Prostate gland (tissue), 2 donors: ENCODE data around the gene ACKR3. TPM values are rescaled to one million over a fixed set of nuclear protein-coding genes. Genes with fewer than 3 reads are reported as not detected.

Source experiments
- DNase-seq: peaks from one replicate; pipeline ENCODE4 v3.0.0-alpha.2; 2019; ENCODE audit warnings: low spot score
- H3K27ac ChIP-seq, 2 donors: fragments of 200-600 bp; sonication (generic); 2 replicates each; pipeline ENCODE4 v1.5.1; 2017 to 2019
- H3K27me3 ChIP-seq: fragments of 200-600 bp; sonication (generic); replicated peaks from 2 replicates; pipeline ENCODE4 v1.5.1; 2019; ENCODE audit not compliant: insufficient read depth
- H3K36me3 ChIP-seq, 2 donors: fragments of 200-600 bp; sonication (generic); 1 replicate in 1 of 2; 2 replicates in 1 of 2; pipeline versions ENCODE4 v1.5.1 to v1.8.1; 2017 to 2019
- H3K4me1 ChIP-seq: fragments of 200-600 bp; sonication (generic); replicated peaks from 2 replicates; pipeline ENCODE4 v1.5.1; 2019
- H3K4me3 ChIP-seq, 2 donors: fragments of 200-600 bp; sonication (generic); 2 replicates each; pipeline ENCODE4 v1.5.1; 2017 to 2019
- H3K9me3 ChIP-seq: fragments of 200-600 bp; sonication (generic); 2 replicates; pipeline ENCODE4 v1.5.1; 2017
- CTCF ChIP-seq, 4 experiments: fragments of 200-600 bp in 2 of 4; fragments of 450-650 bp in 2 of 4; sonication (generic) in 2 of 4; IDR thresholded peaks; 1 replicate in 3 of 4; 2 replicates in 1 of 4; pipeline ENCODE4 v1.5.1; 2016 to 2019; ENCODE audit warnings: antibody characterized with exemption in 4 of 4, mild to moderate bottlenecking in 2 of 4, moderate library complexity in 2 of 4
- POLR2A ChIP-seq: fragments of 450-650 bp; IDR thresholded peaks from one replicate; pipeline ENCODE4 v1.6.1; 2016; ENCODE audit warnings: antibody characterized with exemption, mild to moderate bottlenecking
- POLR2AphosphoS5 ChIP-seq: sonication (generic); formaldehyde crosslinking; IDR thresholded peaks from one replicate; pipeline ENCODE4 v1.6.1; 2017; ENCODE audit warnings: antibody characterized with exemption
- WGBS: methylation state at CpG from one replicate; pipeline ENCODE4 v1.1.5; 2018; 5-methylcytosine and 5-hydroxymethylcytosine counted together
- intact Hi-C: fragments of 100-400 bp; cut with DNase I; formaldehyde crosslinking; loops from one replicate; pipeline ENCODE4 v1.14.2; 2022
- total RNA-seq, 2 donors: library from RNA; depleted of rRNA; stranded (reverse); fragments of >200 nt; gene quantifications; one replicate each; pipeline ENCODE4 v1.1.0, GENCODE V29; 2016

ACKR3 gene
- total RNA-seq, 2 donors from 2014 or later: 2.1 to 19.2 TPM

DNA sequence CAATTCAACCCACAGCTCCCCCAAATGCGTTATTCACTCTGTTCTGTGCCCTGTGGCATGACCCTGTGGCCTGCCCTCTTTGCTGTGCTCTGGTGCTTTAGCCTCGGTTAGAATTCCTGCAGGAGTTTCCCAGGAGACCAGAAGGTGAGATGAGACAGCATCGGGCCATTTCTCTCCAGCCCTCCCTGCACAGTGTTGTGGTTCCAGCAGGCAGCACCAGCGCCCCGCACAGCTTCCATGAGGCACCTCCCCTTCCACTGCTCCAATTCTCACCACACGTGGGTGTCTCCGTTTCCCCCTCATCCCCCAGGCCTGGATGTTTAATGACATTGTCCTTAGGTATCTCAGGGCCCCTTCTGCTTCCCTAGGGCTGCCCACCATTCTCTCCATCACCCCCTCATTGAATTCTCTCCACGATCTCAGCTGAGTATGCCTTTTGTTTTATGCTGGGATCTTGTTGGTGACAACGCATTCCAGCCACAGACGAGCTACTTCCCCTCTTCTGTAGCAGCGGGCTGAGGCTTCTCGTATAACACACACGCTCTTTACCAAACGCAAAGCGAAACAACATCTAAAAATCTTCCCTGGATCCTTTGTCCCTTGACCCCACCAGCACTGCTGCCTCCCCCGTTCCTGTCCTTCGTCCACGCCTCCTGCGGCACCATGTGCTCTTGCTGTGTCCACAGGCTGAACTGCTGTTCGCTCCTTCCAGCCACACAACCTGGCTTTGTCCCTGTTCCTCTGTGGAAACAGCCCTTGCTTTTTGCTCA lies 35.1 kb downstream of the ACKR3 start:
- no peaks in the 10 kb centered on the region for H3K4me1 ChIP-seq
- TF ChIP-seq POLR2AphosphoS5 (no peak), POLR2A (no peak), CTCF (IDR thresholded peaks at IDR 0.05) (no peak)
- H3K36me3 ChIP-seq: no peaks in the 10 kb centered on the region
- DNase-seq: no peak
- no peak overlapping the region for H3K27ac ChIP-seq
- H3K9me3 ChIP-seq: no peaks in the 10 kb centered on the region
- H3K4me3 ChIP-seq: no peak overlapping the region
- intact Hi-C loops: no loop called here
- no peaks in the 10 kb centered on the region for H3K27me3 ChIP-seq
- 76% methylated on average over 20 of the region's 20 CpGs for WGBS

- 96% methylated on average over 13 of the region's 13 CpGs for WGBS
- no peak for DNase-seq
- Histone ChIP-seq H3K4me1 (no peaks in the 10 kb centered on the region), H3K36me3 (no peaks in the 10 kb centered on the region), H3K4me3 (no peak overlapping the region), H3K27me3 (no peaks in the 10 kb centered on the region), H3K9me3 (no peaks in the 10 kb centered on the region), H3K27ac (no peak overlapping the region)
- no peak for TF ChIP-seq POLR2A
- no peak for TF ChIP-seq POLR2AphosphoS5
- intact Hi-C loops: no loop called here
Measured at GRCh38 chr2:236605345-236605734, 35.7 kb downstream of the ACKR3 start.

GRCh38 chr2:236606023-236606422 lies 36.4 kb downstream of the ACKR3 start:
- TF ChIP-seq CTCF (IDR thresholded peaks at IDR 0.05): no peak
- no peak for TF ChIP-seq POLR2A
- TF ChIP-seq POLR2AphosphoS5: no peak
- intact Hi-C loops: no loop called here

DNA sequence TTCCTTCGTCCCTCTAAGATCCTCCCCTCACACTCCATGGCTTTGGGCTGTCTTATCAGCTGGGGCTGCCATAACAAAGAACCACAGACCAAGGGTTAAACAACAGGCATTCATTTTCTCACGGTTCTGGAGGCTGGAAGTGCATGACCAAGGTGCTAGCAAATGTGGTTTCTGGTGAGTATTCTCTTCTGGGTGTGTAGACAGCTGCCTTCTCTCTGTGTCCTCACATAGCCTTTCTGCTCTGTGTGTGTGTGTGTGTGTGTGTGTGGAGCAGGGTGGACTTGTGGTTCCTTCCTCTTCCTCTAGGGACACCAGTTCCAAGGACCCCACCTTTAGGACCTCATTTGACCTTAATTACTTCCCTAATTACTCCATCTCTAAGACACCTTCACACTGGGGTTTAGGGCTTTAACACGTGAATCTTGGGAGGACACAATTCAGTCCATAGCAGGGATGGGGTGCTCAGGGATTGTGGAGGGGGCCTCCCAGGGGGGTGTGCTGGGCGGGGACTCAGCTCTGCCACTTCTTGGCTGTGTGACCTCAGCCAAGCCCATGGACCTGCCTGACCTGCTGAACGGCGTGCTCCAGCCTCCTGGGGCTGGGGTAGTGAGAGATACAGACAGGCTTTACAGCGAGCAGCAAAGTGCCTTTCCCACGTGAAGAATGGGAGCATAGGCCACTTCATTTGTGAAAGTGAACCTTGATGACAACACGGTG lies 38.0 kb downstream of the ACKR3 start:
- no peak for TF ChIP-seq CTCF (IDR thresholded peaks at IDR 0.05)
- TF ChIP-seq POLR2A: no peak
- no peak for TF ChIP-seq POLR2AphosphoS5
- no peak overlapping the region for H3K4me3 ChIP-seq
- H3K9me3 ChIP-seq: no peaks in the 10 kb centered on the region
- H3K36me3 ChIP-seq: no peaks in the 10 kb centered on the region
- DNase-seq: no peak
- no peaks in the 10 kb centered on the region for H3K27me3 ChIP-seq
- no peaks in the 10 kb centered on the region for H3K4me1 ChIP-seq
- intact Hi-C loops: no loop called here
- 80% methylated on average over 9 of the region's 9 CpGs for WGBS
- H3K27ac ChIP-seq: no peak overlapping the region

More at GRCh38 chr2:236606023-236606422, 36.4 kb downstream of the ACKR3 start:
- H3K4me3 ChIP-seq: no peak overlapping the region
- no peaks in the 10 kb centered on the region for H3K27me3 ChIP-seq
- no peaks in the 10 kb centered on the region for H3K36me3 ChIP-seq
- H3K9me3 ChIP-seq: no peaks in the 10 kb centered on the region
- H3K27ac ChIP-seq: no peak overlapping the region
- DNase-seq: no peak
- H3K4me1 ChIP-seq: no peaks in the 10 kb centered on the region
- 94% methylated on average over 10 of the region's 10 CpGs for WGBS

DNA sequence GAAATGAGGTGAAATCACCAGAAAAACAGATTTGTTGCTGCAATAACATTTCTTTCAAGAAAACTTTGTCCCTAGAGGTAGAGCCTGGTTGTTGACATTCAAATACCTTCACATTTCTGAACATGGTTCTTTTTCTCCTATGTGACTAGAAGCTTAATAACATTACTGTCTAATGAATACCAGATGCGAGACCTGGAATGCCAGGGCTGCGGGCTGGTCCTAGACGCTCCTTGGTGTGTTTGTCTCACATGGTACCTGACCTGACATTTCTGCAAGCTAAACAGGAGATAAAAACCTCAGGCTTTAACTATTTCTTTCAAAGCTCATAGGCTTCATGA lies 38.5 kb downstream of the ACKR3 start:
- H3K9me3 ChIP-seq: no peaks in the 10 kb centered on the region
- intact Hi-C loops: no loop called here
- no peaks in the 10 kb centered on the region for H3K36me3 ChIP-seq
- H3K4me3 ChIP-seq: no peak overlapping the region
- TF ChIP-seq POLR2A (no peak), CTCF (IDR thresholded peaks at IDR 0.05) (no peak), POLR2AphosphoS5 (no peak)
- H3K27ac ChIP-seq: no peak overlapping the region
- H3K4me1 ChIP-seq: no peaks in the 10 kb centered on the region
- DNase-seq: no peak
- no peaks in the 10 kb centered on the region for H3K27me3 ChIP-seq
- 86% methylated on average over 3 of the region's 3 CpGs for WGBS
